Activated CD4-positive, alpha-beta T cell treated with anti-CD3 and anti-CD28 coated beads, Interleukin-2, Interleukin-4, amounts not matched to agents 100 ng/mL and 50 ng/mL, durations not matched to agents 16 hours and 8 hours (primary cell): ENCODE data around the gene ZCCHC24.
A peak's percentile ranks its signal among the peaks of the same experiment; 100 is the strongest.

Experiments
- DNase-seq: peaks from one replicate; pipeline ENCODE4 v3.0.0-alpha.2; 2020; ENCODE audit warnings: low spot score

ZCCHC24 gene

GRCh38 chr10:79397575-79398303 is 47.7 kb downstream of the ZCCHC24 start:
- no peak for DNase-seq

- no peak for DNase-seq
Observed at GRCh38 chr10:79397051-79397450, 48.4 kb downstream of the ZCCHC24 start.

GRCh38 chr10:79396520-79396919 is 48.9 kb downstream of the ZCCHC24 start:
- DNase-seq = no peak

- DNase-seq = no peak
Observed at GRCh38 chr10:79394664-79395063, 50.8 kb downstream of the ZCCHC24 start.

- no peak for DNase-seq
Observed at GRCh38 chr10:79393924-79394610, 51.4 kb downstream of the ZCCHC24 start.

- no peak for DNase-seq
Observed at GRCh38 chr10:79393221-79393923, 52.1 kb downstream of the ZCCHC24 start.

- no peak for DNase-seq
Observed at GRCh38 chr10:79392506-79393176, 52.8 kb downstream of the ZCCHC24 start.

- DNase-seq = no peak
Observed at GRCh38 chr10:79392020-79392398, 53.4 kb downstream of the ZCCHC24 start.

GRCh38 chr10:79391231-79392019 is 54.0 kb downstream of the ZCCHC24 start:
- no peak for DNase-seq

GRCh38 chr10:79390551-79391229 is 54.7 kb downstream of the ZCCHC24 start:
- no peak for DNase-seq

GRCh38 chr10:79390057-79390456 is 55.4 kb downstream of the ZCCHC24 start:
- DNase-seq = no peak

- DNase-seq = peak; percentile 11
Observed at GRCh38 chr10:79387974-79388850, 57.2 kb downstream of the ZCCHC24 start.

- DNase-seq = no peak
Observed at GRCh38 chr10:79387466-79387973, 57.9 kb downstream of the ZCCHC24 start.

- DNase-seq = no peak
Observed at GRCh38 chr10:79386637-79387465, 58.6 kb downstream of the ZCCHC24 start.

- DNase-seq = no peak
Observed at GRCh38 chr10:79385804-79386531, 59.5 kb downstream of the ZCCHC24 start.

GRCh38 chr10:79385392-79385795 is 60.0 kb downstream of the ZCCHC24 start:
- DNase-seq = no peak

GRCh38 chr10:79384773-79385391 is 60.5 kb downstream of the ZCCHC24 start:
- DNase-seq = no peak
